Cerebellar nuclear complex (tissue), 1 donor: ENCODE measurements around the gene UBAC1.
"Not testable (repeated sequence)": the region's sequence is repeated elsewhere in the genome, so short reads cannot be mapped to it uniquely, and the experiment has no call there.

Source experiments
- DNase-seq, 2 experiments: peaks; one replicate each; lab custom pipeline; 2025; lab: John Stamatoyannopoulos, UW

Gene UBAC1

GRCh38 chr9:135920973-135921585 is 40.1 kb downstream of the UBAC1 start:
- no peak for DNase-seq

- no peak for DNase-seq
These were observed 40.8 kb downstream of the UBAC1 start for GRCh38 chr9:135920256-135920930.

GRCh38 chr9:135919318-135919890 is 41.8 kb downstream of the UBAC1 start:
- DNase-seq: no peak

GRCh38 chr9:135916227-135916626 is 44.9 kb downstream of the UBAC1 start:
- DNase-seq: not testable (repeated sequence)

- DNase-seq: no peak
These were observed 46.3 kb downstream of the UBAC1 start for GRCh38 chr9:135914921-135915320.

GRCh38 chr9:135911233-135911632 is 49.9 kb downstream of the UBAC1 start:
- DNase-seq: not testable (repeated sequence)

- no peak for DNase-seq
These were observed 50.4 kb downstream of the UBAC1 start for GRCh38 chr9:135910757-135911156.

- DNase-seq: no peak
These were observed 51.0 kb downstream of the UBAC1 start for GRCh38 chr9:135910216-135910615.

- no peak for DNase-seq
These were observed 51.8 kb downstream of the UBAC1 start for GRCh38 chr9:135909371-135909770.

GRCh38 chr9:135908754-135909204 is 52.4 kb downstream of the UBAC1 start:
- no peak for DNase-seq

GRCh38 chr9:135908093-135908753 is 53.0 kb downstream of the UBAC1 start:
- DNase-seq: no peak

- peak in 1 of 2 experiments; percentile 76 for DNase-seq
These were observed 53.6 kb downstream of the UBAC1 start, which contains the start of gene CAMSAP1 for GRCh38 chr9:135907431-135908092. Gene CAMSAP1, minus strand, starts transcription at chr9:135907546. Its CDS starts 387 bp downstream, at chr9:135907159.

- DNase-seq: no peak
These were observed 54.2 kb downstream of the UBAC1 start for GRCh38 chr9:135907006-135907430.

- DNase-seq: no peak
These were observed 54.7 kb downstream of the UBAC1 start for GRCh38 chr9:135906291-135907005.

GRCh38 chr9:135905380-135906258 is 55.6 kb downstream of the UBAC1 start:
- DNase-seq: no peak

GRCh38 chr9:135903786-135904520 is 57.2 kb downstream of the UBAC1 start:
- DNase-seq: no peak

GRCh38 chr9:135903358-135903656 is 57.9 kb downstream of the UBAC1 start:
- no peak for DNase-seq

- no peak for DNase-seq
These were observed 58.4 kb downstream of the UBAC1 start for GRCh38 chr9:135902655-135903357.

GRCh38 chr9:135901826-135902225 is 59.3 kb downstream of the UBAC1 start:
- no peak for DNase-seq
